Stimulated activated CD8-positive, alpha-beta memory T cell treated with anti-CD3 and anti-CD28 coated beads, Interleukin-15, amount 100 ng/mL, for 1 hour (primary cell): ENCODE data around the gene UGT2B7.
"Not testable (repeated sequence)": the region's sequence is repeated elsewhere in the genome, so short reads cannot be mapped to it uniquely, and the experiment has no call there.

Source experiments
- DNase-seq: peaks from one replicate; pipeline ENCODE4 v3.0.0-alpha.2; 2020; ENCODE audit warnings: low read depth

The UGT2B7 gene

GRCh38 chr4:69088473-69088872 is 7.8 kb upstream of the UGT2B7 start:
- no peak for DNase-seq

- no peak for DNase-seq
These were observed 6.9 kb upstream of the UGT2B7 start for GRCh38 chr4:69089388-69089787.

GRCh38 chr4:69092190-69092589 is 4.1 kb upstream of the UGT2B7 start:
- DNase-seq: no peak

- no peak for DNase-seq
These were observed 3.2 kb upstream of the UGT2B7 start for GRCh38 chr4:69092980-69093568.

GRCh38 chr4:69093681-69094080 is 2.6 kb upstream of the UGT2B7 start:
- DNase-seq: no peak

GRCh38 chr4:69095301-69095731 is 958 bp upstream of the UGT2B7 start:
- DNase-seq: no peak

- DNase-seq: no peak
These were observed 536 bp downstream of the UGT2B7 start for GRCh38 chr4:69096810-69097209.

GRCh38 chr4:69098470-69098869 is 2.2 kb downstream of the UGT2B7 start:
- no peak for DNase-seq

- no peak for DNase-seq
These were observed 3.6 kb downstream of the UGT2B7 start for GRCh38 chr4:69099910-69100309.

- not testable (repeated sequence) for DNase-seq
These were observed 6.4 kb downstream of the UGT2B7 start for GRCh38 chr4:69102668-69103067.

- DNase-seq: no peak
These were observed 8.5 kb downstream of the UGT2B7 start for GRCh38 chr4:69104719-69105275.

- not testable (repeated sequence) for DNase-seq
These were observed 19.0 kb downstream of the UGT2B7 start for GRCh38 chr4:69115151-69115850.

GRCh38 chr4:69115851-69116213 is 19.6 kb downstream of the UGT2B7 start:
- DNase-seq: no peak

GRCh38 chr4:69116645-69117321 is 20.5 kb downstream of the UGT2B7 start:
- DNase-seq: no peak

- no peak for DNase-seq
These were observed 24.6 kb downstream of the UGT2B7 start for GRCh38 chr4:69120870-69121269.

- DNase-seq: no peak
These were observed 26.2 kb downstream of the UGT2B7 start for GRCh38 chr4:69122476-69122875.

- DNase-seq: no peak
These were observed 28.7 kb downstream of the UGT2B7 start for GRCh38 chr4:69124941-69125340.

GRCh38 chr4:69126024-69126423 is 29.8 kb downstream of the UGT2B7 start:
- DNase-seq: no peak

GRCh38 chr4:69133993-69134392 is 37.7 kb downstream of the UGT2B7 start:
- DNase-seq: no peak

- DNase-seq: no peak
These were observed 38.2 kb downstream of the UGT2B7 start for GRCh38 chr4:69134471-69134870.

GRCh38 chr4:69141320-69141719 is 45.0 kb downstream of the UGT2B7 start:
- no peak for DNase-seq

GRCh38 chr4:69147334-69147733 is 51.1 kb downstream of the UGT2B7 start:
- DNase-seq: no peak

GRCh38 chr4:69154021-69154420 is 57.7 kb downstream of the UGT2B7 start:
- DNase-seq: no peak
